ENCODE data around the gene MAP1LC3B.

Gene MAP1LC3B

GRCh38 chr16:87411375-87412271 lies 19.5 kb downstream of the MAP1LC3B start:
- no peak for DNase-seq

GRCh38 chr16:87412371-87412995 lies 20.3 kb downstream of the MAP1LC3B start:
- DNase-seq, result no peak

GRCh38 chr16:87412996-87413421 lies 20.9 kb downstream of the MAP1LC3B start:
- DNase-seq, result no peak

GRCh38 chr16:87414251-87414680 lies 22.1 kb downstream of the MAP1LC3B start:
- DNase-seq, result no peak

GRCh38 chr16:87415441-87415840 lies 23.3 kb downstream of the MAP1LC3B start:
- no peak for DNase-seq

GRCh38 chr16:87416826-87417527 lies 24.8 kb downstream of the MAP1LC3B start:
- DNase-seq, result peak; percentile 57

- no peak for DNase-seq
These were observed 25.4 kb downstream of the MAP1LC3B start for GRCh38 chr16:87417528-87417910.

GRCh38 chr16:87418216-87418615 lies 26.1 kb downstream of the MAP1LC3B start:
- DNase-seq, result no peak

GRCh38 chr16:87418644-87419043 lies 26.5 kb downstream of the MAP1LC3B start:
- DNase-seq, result no peak

GRCh38 chr16:87420026-87421002 lies 28.2 kb downstream of the MAP1LC3B start:
- DNase-seq, result no peak

- no peak for DNase-seq
These were observed 29.1 kb downstream of the MAP1LC3B start for GRCh38 chr16:87421003-87421912.

GRCh38 chr16:87422106-87422505 lies 30.0 kb downstream of the MAP1LC3B start:
- no peak for DNase-seq

GRCh38 chr16:87423429-87423828 lies 31.3 kb downstream of the MAP1LC3B start:
- DNase-seq, result no peak

- no peak for DNase-seq
These were observed 32.1 kb downstream of the MAP1LC3B start for GRCh38 chr16:87424266-87424665.

GRCh38 chr16:87425941-87426340 lies 33.8 kb downstream of the MAP1LC3B start:
- no peak for DNase-seq

GRCh38 chr16:87426423-87427215 lies 34.5 kb downstream of the MAP1LC3B start:
- no peak for DNase-seq

- no peak for DNase-seq
These were observed 39.8 kb downstream of the MAP1LC3B start for GRCh38 chr16:87431926-87432325.

GRCh38 chr16:87432330-87432915 lies 40.3 kb downstream of the MAP1LC3B start:
- DNase-seq, result no peak

GRCh38 chr16:87434146-87434667 lies 42.1 kb downstream of the MAP1LC3B start:
- DNase-seq, result no peak

Data from CD4-positive, alpha-beta T cell treated with Interleukin-6 for 4 hours (primary cell).